ENCODE measurements around the gene LRRC32. TPM values are rescaled to one million over a fixed set of nuclear protein-coding genes. Genes with fewer than 3 reads are reported as not detected.
A peak's percentile ranks its signal among the peaks of the same experiment; 100 is the strongest.

LRRC32 gene
- total RNA-seq, 4 donors from 2014 or later: 14.5 to 35.5 (median 23.4) TPM

DNA sequence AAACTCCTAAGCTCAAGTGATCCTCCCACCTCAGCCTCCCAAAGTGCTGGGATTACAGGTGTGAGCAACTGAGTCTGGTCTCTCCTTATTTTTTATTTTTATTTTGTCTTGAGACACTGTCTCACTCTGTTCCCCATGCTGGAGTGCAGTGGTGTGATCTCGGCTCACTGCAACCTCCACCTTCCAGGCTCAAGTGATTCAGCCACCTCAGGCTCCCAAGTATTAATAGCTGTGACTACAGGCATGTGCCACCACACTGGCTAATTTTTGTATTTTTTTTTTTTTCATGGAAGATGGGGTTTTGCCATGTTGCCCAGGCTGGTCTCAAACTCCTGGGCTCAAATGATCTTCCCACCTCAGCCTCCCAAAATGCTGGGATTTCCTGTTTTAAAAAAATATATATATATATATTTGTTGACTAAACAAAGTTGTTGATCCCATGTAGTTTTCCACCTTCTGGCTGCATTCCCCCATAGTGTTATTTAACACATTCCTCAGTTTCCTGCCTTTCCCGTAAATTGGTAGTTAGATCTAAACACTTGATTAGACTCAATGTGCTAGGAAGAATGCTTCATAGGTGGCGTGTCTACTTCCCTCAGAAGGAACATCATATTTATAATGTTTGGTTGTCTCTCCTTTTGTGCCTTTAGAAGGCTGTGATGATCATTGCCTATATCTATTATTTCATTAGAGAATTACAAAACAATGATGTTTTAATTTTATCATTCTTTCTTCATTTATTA, 38.8 kb downstream of the LRRC32 start:
- no peak for ATAC-seq
- Histone ChIP-seq H3K36me3 (no peaks in the 10 kb centered on the region), H3K27me3 (no peaks in the 10 kb centered on the region), H3K9me3 (no peaks in the 10 kb centered on the region), H3K27ac (peak overlapping the region; percentile 72 to 82 (median 81)), H3K4me3 (no peak overlapping the region), H3K4me1 (peaks cover 0 to 33% of the 10 kb centered on the region in 2 donors)
- in situ Hi-C loops (cut with MboI; ENCODE audit: low sequenced_read_pairs in 4 of 4): no loop called here
- intact Hi-C loops (cut with DNase I; ENCODE audit: low total_unique reads): no loop called here
- DNase-seq: no peak
- TF ChIP-seq POLR2A (IDR thresholded peaks at IDR 0.05): no peak
- TF ChIP-seq, protein P1, sequence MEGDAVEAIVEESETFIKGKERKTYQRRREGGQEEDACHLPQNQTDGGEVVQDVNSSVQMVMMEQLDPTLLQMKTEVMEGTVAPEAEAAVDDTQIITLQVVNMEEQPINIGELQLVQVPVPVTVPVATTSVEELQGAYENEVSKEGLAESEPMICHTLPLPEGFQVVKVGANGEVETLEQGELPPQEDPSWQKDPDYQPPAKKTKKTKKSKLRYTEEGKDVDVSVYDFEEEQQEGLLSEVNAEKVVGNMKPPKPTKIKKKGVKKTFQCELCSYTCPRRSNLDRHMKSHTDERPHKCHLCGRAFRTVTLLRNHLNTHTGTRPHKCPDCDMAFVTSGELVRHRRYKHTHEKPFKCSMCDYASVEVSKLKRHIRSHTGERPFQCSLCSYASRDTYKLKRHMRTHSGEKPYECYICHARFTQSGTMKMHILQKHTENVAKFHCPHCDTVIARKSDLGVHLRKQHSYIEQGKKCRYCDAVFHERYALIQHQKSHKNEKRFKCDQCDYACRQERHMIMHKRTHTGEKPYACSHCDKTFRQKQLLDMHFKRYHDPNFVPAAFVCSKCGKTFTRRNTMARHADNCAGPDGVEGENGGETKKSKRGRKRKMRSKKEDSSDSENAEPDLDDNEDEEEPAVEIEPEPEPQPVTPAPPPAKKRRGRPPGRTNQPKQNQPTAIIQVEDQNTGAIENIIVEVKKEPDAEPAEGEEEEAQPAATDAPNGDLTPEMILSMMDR (IDR thresholded peaks at IDR 0.05 in 4 of 5, conservative IDR thresholded peaks at IDR 0.05 in 1 of 5): no peak

- H3K36me3 ChIP-seq: no peaks in the 10 kb centered on the region
- H3K27me3 ChIP-seq: no peaks in the 10 kb centered on the region
- peak overlapping the region; percentile 72 to 82 (median 81) for H3K27ac ChIP-seq
- no peak overlapping the region for H3K4me3 ChIP-seq
- peaks cover 0 to 3% (median 0%) of the 10 kb centered on the region in 3 donors for H3K9me3 ChIP-seq
- no peak for DNase-seq
- intact Hi-C loops (cut with DNase I; ENCODE audit: low total_unique reads) (no loop called here), in situ Hi-C loops (cut with MboI; ENCODE audit: low sequenced_read_pairs in 4 of 4) (no loop called here)
- no peak for ATAC-seq
- TF ChIP-seq, protein P1 (IDR thresholded peaks at IDR 0.05 in 4 of 5, conservative IDR thresholded peaks at IDR 0.05 in 1 of 5): no peak
- TF ChIP-seq POLR2A (IDR thresholded peaks at IDR 0.05): no peak
- H3K4me1 ChIP-seq: peaks cover 0 to 24% of the 10 kb centered on the region in 2 donors
Observed at GRCh38 chr11:76630600-76631281, 39.8 kb downstream of the LRRC32 start.

DNA sequence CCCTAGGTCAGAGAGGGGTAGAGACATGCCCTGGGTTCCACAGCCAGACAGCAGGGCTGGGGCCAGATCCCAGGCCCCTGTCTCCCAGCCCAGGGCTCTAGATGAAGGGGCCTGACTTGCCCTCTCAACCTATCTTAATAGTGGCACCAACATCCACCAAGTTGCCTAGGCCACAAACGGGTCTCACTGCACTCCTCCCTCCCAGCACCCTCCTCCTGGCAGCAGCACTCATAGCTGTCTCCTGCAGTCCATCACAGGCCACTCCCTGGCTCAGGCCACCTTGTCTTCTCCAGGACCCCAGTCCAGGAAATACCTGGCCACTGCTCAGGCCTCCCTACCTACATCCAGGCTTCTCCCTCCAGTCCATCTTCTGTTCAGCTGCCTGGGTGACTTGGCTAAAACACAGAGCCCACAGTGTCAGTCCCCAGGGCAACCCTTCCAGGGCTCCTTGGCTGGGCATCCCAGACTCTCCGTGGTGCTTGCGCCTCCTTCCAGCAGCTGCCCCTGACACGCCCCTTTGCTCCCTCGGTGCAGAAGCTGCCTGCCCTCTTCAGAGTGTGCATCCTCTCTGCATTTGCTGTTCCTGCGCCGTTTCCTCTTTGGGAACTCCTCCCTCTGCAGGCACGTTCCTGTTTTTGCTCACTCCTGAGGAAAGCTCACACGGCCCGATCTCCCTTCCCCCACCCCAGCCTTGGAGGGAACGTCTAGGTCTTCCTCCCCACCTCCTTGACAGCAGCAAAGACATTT, 40.5 kb downstream of the LRRC32 start:
- TF ChIP-seq, protein P1 (IDR thresholded peaks at IDR 0.05 in 4 of 5, conservative IDR thresholded peaks at IDR 0.05 in 1 of 5): peak in 1 of 5 experiments; percentile 11
- TF ChIP-seq POLR2A (IDR thresholded peaks at IDR 0.05): peak; percentile 6 to 34
- H3K9me3 ChIP-seq: peaks cover 0 to 3% (median 0%) of the 10 kb centered on the region in 3 donors
- peak overlapping the region in 1 of 4 donors; percentile 5 for H3K4me3 ChIP-seq
- peaks cover 0 to 24% of the 10 kb centered on the region in 2 donors for H3K4me1 ChIP-seq
- intact Hi-C loops (cut with DNase I; ENCODE audit: low total_unique reads) (no loop called here), in situ Hi-C loops (cut with MboI; ENCODE audit: low sequenced_read_pairs in 4 of 4) (no loop called here)
- peak overlapping the region; percentile 72 to 82 (median 81) for H3K27ac ChIP-seq
- ATAC-seq: peak; percentile 73 to 74
- H3K27me3 ChIP-seq: no peaks in the 10 kb centered on the region
- no peaks in the 10 kb centered on the region for H3K36me3 ChIP-seq
- peak; percentile 55 to 57 for DNase-seq

DNA sequence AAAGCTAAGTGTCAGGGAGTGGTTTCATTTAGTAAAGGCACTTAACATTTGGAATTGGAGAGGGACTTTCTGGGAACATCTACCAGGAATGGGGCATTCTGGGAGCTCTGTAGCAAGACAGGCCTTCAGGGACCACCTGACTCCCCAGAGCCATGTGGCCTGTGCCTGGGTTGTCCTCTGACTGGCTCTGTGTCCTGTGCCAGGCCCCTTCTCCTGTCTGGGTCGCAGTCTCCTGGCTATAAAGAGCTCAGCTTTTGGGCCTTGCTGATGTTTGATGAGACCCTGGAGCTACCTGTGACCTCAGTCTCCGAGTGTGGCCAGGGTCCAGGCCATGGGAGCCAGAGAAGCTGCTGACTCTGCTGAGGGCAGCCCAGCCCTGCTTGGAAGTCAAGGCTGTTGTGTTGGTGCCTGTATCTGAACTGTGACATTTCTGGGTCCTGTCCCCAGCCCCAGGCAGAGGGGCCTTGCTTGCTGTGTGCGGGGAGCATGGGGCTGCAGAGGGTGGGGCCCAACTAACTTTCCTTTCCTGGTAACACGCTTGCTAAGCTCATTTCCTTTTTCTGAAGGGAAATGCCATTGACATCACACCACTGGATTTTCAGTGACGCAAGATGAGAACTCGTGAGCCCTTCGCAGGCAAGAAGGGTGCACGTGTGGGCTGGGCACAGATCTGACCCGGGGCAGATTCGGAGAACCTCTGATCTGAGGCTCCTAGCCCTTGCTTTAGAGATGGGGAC, 41.3 kb downstream of the LRRC32 start:
- intact Hi-C loops (cut with DNase I; ENCODE audit: low total_unique reads) (no loop called here), in situ Hi-C loops (cut with MboI; ENCODE audit: low sequenced_read_pairs in 4 of 4) (no loop called here)
- Histone ChIP-seq H3K27me3 (no peaks in the 10 kb centered on the region), H3K9me3 (peaks cover 0 to 3% (median 0%) of the 10 kb centered on the region in 3 donors), H3K4me1 (peaks cover 0 to 24% of the 10 kb centered on the region in 2 donors), H3K27ac (peak overlapping the region; percentile 75 to 82 (median 81)), H3K36me3 (no peaks in the 10 kb centered on the region), H3K4me3 (peak overlapping the region in 1 of 4 donors; percentile 5)
- TF ChIP-seq, protein P1 (IDR thresholded peaks at IDR 0.05 in 4 of 5, conservative IDR thresholded peaks at IDR 0.05 in 1 of 5): no peak
- peak; percentile 21 to 59 for TF ChIP-seq POLR2A (IDR thresholded peaks at IDR 0.05)
- DNase-seq: peak in 1 of 2 donors; percentile 47
- peak; percentile 82 to 84 for ATAC-seq
